ENCODE measurements around the gene PRAMEF20.
"Not testable (repeated sequence)": the region's sequence is repeated elsewhere in the genome, so short reads cannot be mapped to it uniquely, and the experiment has no call there.

PRAMEF20 gene

GRCh38 chr1:13410150-13410549 is at the start of gene PRAMEF20:
PRAMEF20 (plus strand) TSS chr1:13410450; CDS start chr1:13416355, 5,905 bp downstream.
- not testable (repeated sequence) for DNase-seq

GRCh38 chr1:13362364-13362763 is 47.9 kb upstream of the PRAMEF20 start:
- not testable (repeated sequence) for DNase-seq

GRCh38 chr1:13364928-13365327 is 45.3 kb upstream of the PRAMEF20 start:
- not testable (repeated sequence) for DNase-seq

GRCh38 chr1:13366536-13366935 is 43.7 kb upstream of the PRAMEF20 start:
- not testable (repeated sequence) for DNase-seq

- DNase-seq = not testable (repeated sequence)
Observed at GRCh38 chr1:13368544-13368943, 41.7 kb upstream of the PRAMEF20 start.

GRCh38 chr1:13378983-13379382 is 31.3 kb upstream of the PRAMEF20 start:
- not testable (repeated sequence) for DNase-seq

- not testable (repeated sequence) for DNase-seq
Observed at GRCh38 chr1:13380380-13380779, 29.9 kb upstream of the PRAMEF20 start.

GRCh38 chr1:13389332-13389731 is 20.9 kb upstream of the PRAMEF20 start, which contains the start of gene PRAMEF17:
PRAMEF17 (plus strand) TSS chr1:13389632; CDS start chr1:13389658, 26 bp downstream.
- not testable (repeated sequence) for DNase-seq

GRCh38 chr1:13393004-13393403 is 17.2 kb upstream of the PRAMEF20 start:
- not testable (repeated sequence) for DNase-seq

- not testable (repeated sequence) for DNase-seq
Observed at GRCh38 chr1:13394761-13395160, 15.5 kb upstream of the PRAMEF20 start.

- DNase-seq = not testable (repeated sequence)
Observed at GRCh38 chr1:13395311-13395710, 14.9 kb upstream of the PRAMEF20 start.

- no peak for DNase-seq
Observed at GRCh38 chr1:13407811-13408210, 2.4 kb upstream of the PRAMEF20 start.

GRCh38 chr1:13430495-13430894 is 20.2 kb downstream of the PRAMEF20 start:
- no peak for DNase-seq

GRCh38 chr1:13432251-13432650 is 22.0 kb downstream of the PRAMEF20 start:
- no peak for DNase-seq

GRCh38 chr1:13433694-13434358 is 23.6 kb downstream of the PRAMEF20 start:
- not testable (repeated sequence) for DNase-seq

GRCh38 chr1:13435458-13435857 is 25.2 kb downstream of the PRAMEF20 start:
- DNase-seq = no peak

- DNase-seq = not testable (repeated sequence)
Observed at GRCh38 chr1:13439104-13439783, 29.0 kb downstream of the PRAMEF20 start.

GRCh38 chr1:13443335-13443979 is 33.2 kb downstream of the PRAMEF20 start:
- no peak for DNase-seq

GRCh38 chr1:13450204-13450603 is 40.0 kb downstream of the PRAMEF20 start:
- DNase-seq = no peak

- no peak for DNase-seq
Observed at GRCh38 chr1:13451399-13451965, 41.2 kb downstream of the PRAMEF20 start.

GRCh38 chr1:13456904-13457532 is 46.8 kb downstream of the PRAMEF20 start:
- DNase-seq = no peak

GRCh38 chr1:13461977-13462376 is 51.7 kb downstream of the PRAMEF20 start:
- DNase-seq = no peak

- no peak for DNase-seq
Observed at GRCh38 chr1:13462682-13463081, 52.4 kb downstream of the PRAMEF20 start.

Data from cortex of kidney (tissue), 1 donor.